Body of pancreas (tissue), 4 donors: ENCODE data around the gene ASIC2.

ENCODE experiments used
- CTCF ChIP-seq, 7 experiments: fragments of 450-650 bp in 4 of 7; fragments of 200-600 bp in 3 of 7; sonication (generic) in 3 of 7; IDR thresholded peaks; one replicate each; pipeline ENCODE4 v1.5.1; 2016 to 2019; ENCODE audit warnings: antibody characterized with exemption in 7 of 7
- POLR2A ChIP-seq, 3 donors: fragments of 450-650 bp; IDR thresholded peaks; one replicate each; pipeline ENCODE4 v1.6.1; 2016; ENCODE audit warnings: antibody characterized with exemption in 3 of 3, mild to moderate bottlenecking in 2 of 3

GRCh38 chr17:33145941-33146340 is 147.2 kb downstream of the ASIC2 start:
- TF ChIP-seq CTCF (IDR thresholded peaks at IDR 0.05), result no peak
- no peak for TF ChIP-seq POLR2A (IDR thresholded peaks at IDR 0.05)
